Stimulated activated naive CD4-positive, alpha-beta T cell (primary cell): ENCODE results near the gene APPL1.
"Not testable (repeated sequence)": the region's sequence is repeated elsewhere in the genome, so short reads cannot be mapped to it uniquely, and the experiment has no call there.

Experiments
- DNase-seq, 6 experiments: peaks; one replicate each; lab custom pipeline; 2025; lab: John Stamatoyannopoulos, UW

Gene APPL1

GRCh38 chr3:57268416-57268815, 40.9 kb downstream of the APPL1 start:
- no peak for DNase-seq

GRCh38 chr3:57274845-57275244, 47.3 kb downstream of the APPL1 start:
- DNase-seq: no peak

GRCh38 chr3:57275393-57275792, 47.9 kb downstream of the APPL1 start:
- DNase-seq: no peak

DNA sequence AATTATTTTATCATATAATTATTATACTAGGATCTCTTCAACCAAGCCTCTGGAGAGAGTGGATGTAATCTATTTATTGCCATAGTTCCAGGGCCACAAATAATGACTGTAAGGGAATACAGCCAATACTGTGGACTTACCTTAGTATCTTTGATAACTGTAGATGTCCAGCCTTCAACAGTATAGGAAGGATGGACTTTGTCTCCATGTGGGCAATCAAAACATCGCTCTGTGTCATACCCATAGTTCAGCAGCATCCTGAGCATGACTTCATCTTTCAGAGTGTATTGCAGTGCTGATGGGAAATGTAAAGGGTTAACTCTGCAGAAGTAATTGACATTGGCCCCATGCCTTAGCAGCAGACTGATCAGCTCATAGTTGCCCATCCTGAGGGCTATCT, 50.7 kb downstream of the APPL1 start:
- no peak for DNase-seq

GRCh38 chr3:57279685-57280084, 52.2 kb downstream of the APPL1 start:
- DNase-seq: no peak

GRCh38 chr3:57281715-57282114, 54.2 kb downstream of the APPL1 start:
- no peak for DNase-seq

DNA sequence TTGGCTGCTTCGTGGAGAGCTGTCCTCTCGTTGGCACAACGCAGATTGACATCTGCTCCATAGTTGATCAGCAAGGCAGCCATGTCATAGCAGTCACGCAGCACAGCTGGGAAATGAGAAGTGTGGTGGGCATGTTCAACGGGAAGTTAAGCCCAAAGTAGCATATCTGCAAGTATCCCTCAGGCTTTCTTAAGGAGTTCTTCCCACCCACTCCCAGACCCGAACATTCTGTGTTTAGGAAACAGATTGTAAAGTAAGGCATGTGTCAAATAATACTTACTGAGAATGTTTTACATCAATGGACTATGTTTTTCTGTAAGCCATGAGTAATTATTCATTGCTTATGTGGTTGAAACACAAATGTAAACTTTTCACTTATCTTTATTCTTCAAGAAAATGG, 55.8 kb downstream of the APPL1 start:
- no peak for DNase-seq

- DNase-seq: no peak
Observed at GRCh38 chr3:57287205-57287604, 59.7 kb downstream of the APPL1 start.

GRCh38 chr3:57288403-57288802, 60.9 kb downstream of the APPL1 start:
- no peak for DNase-seq

DNA sequence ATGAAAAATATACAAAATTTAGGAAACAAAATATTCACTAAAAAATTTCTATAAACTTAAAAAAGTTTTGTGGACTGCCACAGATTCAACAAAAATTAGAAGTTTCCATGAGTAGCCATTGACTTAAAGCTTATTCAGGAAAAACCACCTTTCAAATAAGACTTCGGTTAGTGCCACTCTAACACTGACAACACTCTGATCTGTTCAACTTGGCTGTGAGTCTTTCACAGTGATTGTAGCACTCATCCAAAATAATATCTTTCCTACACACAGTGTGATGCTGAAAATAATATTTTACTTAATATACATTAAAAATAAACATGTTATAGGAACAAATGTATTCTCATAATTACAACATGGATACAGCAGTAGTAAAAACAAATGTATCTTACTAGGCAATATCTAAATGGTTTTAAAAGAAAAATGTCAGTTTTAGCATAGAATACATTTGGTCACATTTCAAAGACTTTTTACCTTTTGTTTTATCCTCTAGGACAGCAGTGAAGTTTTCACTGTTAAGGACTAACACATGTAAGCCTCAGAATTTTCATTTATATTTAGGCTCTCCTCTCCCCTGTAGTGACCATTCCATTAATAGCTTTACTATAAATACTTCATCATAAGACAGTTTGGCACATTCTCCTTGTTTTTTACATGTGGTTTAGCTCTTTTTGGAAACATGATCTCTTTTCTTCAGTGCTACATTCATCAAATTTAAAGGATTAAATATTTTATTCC, 64.8 kb downstream of the APPL1 start, which contains the start of gene ASB14:
Gene ASB14 (minus strand): TSS at position 527 of the 738 bp plus-strand sequence. CDS start 652 bp downstream, outside the sequence.
- no peak for DNase-seq

- no peak for DNase-seq
Observed at GRCh38 chr3:57292897-57293526, 65.5 kb downstream of the APPL1 start.

GRCh38 chr3:57298041-57298440, 70.5 kb downstream of the APPL1 start:
- no peak for DNase-seq

GRCh38 chr3:57303520-57303919, 76.0 kb downstream of the APPL1 start:
- DNase-seq: not testable (repeated sequence)

- no peak for DNase-seq
Observed at GRCh38 chr3:57309769-57310360, 82.3 kb downstream of the APPL1 start.

- no peak for DNase-seq
Observed at GRCh38 chr3:57314204-57314603, 86.7 kb downstream of the APPL1 start.
